IMR-90 (cell line): ENCODE data around the gene TMEM269. TPM values are rescaled to one million over a fixed set of nuclear protein-coding genes. Genes with fewer than 3 reads are reported as not detected.

Source experiments
- ATAC-seq: fragments of 200-7000 bp; cut with Tn5 transposase; 2 replicates; pipeline ENCODE4 v1.9.1; 2020; ENCODE audit warnings: low read depth, mild to moderate bottlenecking, moderate library complexity
- BruUV-seq: library from RNA; stranded (reverse); fragments of 400-500 nt; replicated peaks from 2 replicates; lab custom pipeline; 2021; lab: Mats Ljungman, UMichigan
- CTCF ChIA-PET: fragments of 300-600 bp; formaldehyde crosslinking; extraction: SDS; loops from one replicate; lab custom pipeline; 2021; ENCODE audit warnings: antibody characterized with exemption; lab: Yijun Ruan, JAX
- POLR2A ChIA-PET: fragments of 300-600 bp; sonication (Branson Sonifier 250); formaldehyde crosslinking; loops from one replicate; lab custom pipeline; 2022; ENCODE audit warnings: antibody characterized with exemption; ENCODE audit not compliant: unreplicated experiment; lab: Charles Lee
- DNase-seq: peaks from one replicate; pipeline ENCODE4 v3.0.0; 2013
- H2AFZ ChIP-seq: replicated peaks from 2 replicates; pipeline ENCODE3; 2013; ENCODE audit warnings: low read length, mild to moderate bottlenecking; ENCODE audit not compliant: poor library complexity
- H2AK5ac ChIP-seq: 2 replicates; pipeline ENCODE4 v1.6.1; 2013; ENCODE audit warnings: low read depth, low read length, inconsistent platforms
- H2AK9ac ChIP-seq: replicated peaks from 2 replicates; pipeline ENCODE3; 2013; ENCODE audit warnings: mild to moderate bottlenecking, low read depth, low read length, moderate library complexity; ENCODE audit not compliant: poor library complexity
- H2BK120ac ChIP-seq: 2 replicates; pipeline ENCODE4 v1.6.1; 2013; ENCODE audit warnings: low read depth, low read length, inconsistent platforms
- H2BK15ac ChIP-seq: 3 replicates; pipeline ENCODE4 v1.6.1; 2013; ENCODE audit warnings: low read depth, low read length, inconsistent platforms
- H2BK20ac ChIP-seq: 2 replicates; pipeline ENCODE4 v1.6.1; 2013; ENCODE audit warnings: low read depth, mild to moderate bottlenecking, inconsistent platforms, low read length, moderate library complexity
- H2BK5ac ChIP-seq: 2 replicates; pipeline ENCODE4 v1.6.1; 2013; ENCODE audit warnings: mild to moderate bottlenecking, low read depth, low read length, inconsistent platforms; ENCODE audit not compliant: poor library complexity, severe bottlenecking
- H3K14ac ChIP-seq: replicated peaks from 2 replicates; pipeline ENCODE4 v1.6.1; 2013; ENCODE audit warnings: low read depth, low read length, inconsistent platforms
- H3K18ac ChIP-seq: 2 replicates; pipeline ENCODE4 v1.6.1; 2013; ENCODE audit warnings: low read depth, low read length, control low read depth
- H3K23ac ChIP-seq: 2 replicates; pipeline ENCODE4 v1.6.1; 2013; ENCODE audit warnings: low read depth, low read length, inconsistent platforms
- H3K27ac ChIP-seq: 2 replicates; pipeline ENCODE4 v1.5.1; 2013; ENCODE audit warnings: mild to moderate bottlenecking, control low read depth, low read length; ENCODE audit not compliant: insufficient read depth
- H3K27me3 ChIP-seq: 2 replicates; pipeline ENCODE4 v1.6.1; 2013; ENCODE audit warnings: low read length; ENCODE audit not compliant: control insufficient read depth, insufficient read depth
- H3K36me3 ChIP-seq: 2 replicates; pipeline ENCODE4 v1.6.1; 2013; ENCODE audit warnings: low read length, mixed read lengths; ENCODE audit not compliant: control insufficient read depth, insufficient read depth
- H3K4ac ChIP-seq: 2 replicates; pipeline ENCODE4 v1.6.1; 2013; ENCODE audit warnings: low read depth, low read length, inconsistent platforms
- H3K4me1 ChIP-seq: 2 replicates; pipeline ENCODE4 v1.6.1; 2013; ENCODE audit warnings: low read length, mixed read lengths; ENCODE audit not compliant: control insufficient read depth, insufficient read depth
- H3K4me2 ChIP-seq: 2 replicates; pipeline ENCODE4 v1.6.1; 2013; ENCODE audit warnings: low read depth, mild to moderate bottlenecking, control low read depth, low read length, moderate library complexity
- H3K4me3 ChIP-seq: 2 replicates; pipeline ENCODE4 v1.5.1; 2013; ENCODE audit warnings: low read depth, mild to moderate bottlenecking, control low read depth, low read length, moderate library complexity; ENCODE audit not compliant: insufficient read depth
- H3K56ac ChIP-seq: 2 replicates; pipeline ENCODE4 v1.6.1; 2013; ENCODE audit warnings: low read length, inconsistent platforms; ENCODE audit not compliant: insufficient read depth; ENCODE audit errors: extremely low read depth
- H3K79me1 ChIP-seq, 2 experiments: 2 replicates each; pipeline ENCODE4 v1.6.1; 2013; ENCODE audit warnings: low read length in 2 of 2, inconsistent platforms in 1 of 2, low read depth in 1 of 2
- H3K9ac ChIP-seq: 2 replicates; pipeline ENCODE4 v1.6.1; 2013; ENCODE audit warnings: low read depth, low read length, control low read depth
- H3K9me1 ChIP-seq: 2 replicates; pipeline ENCODE4 v1.6.1; 2013; ENCODE audit warnings: low read length, inconsistent platforms; ENCODE audit not compliant: insufficient read depth
- H3K9me3 ChIP-seq: 2 replicates; pipeline ENCODE4 v1.6.1; 2013; ENCODE audit warnings: low read length; ENCODE audit not compliant: control insufficient read depth, insufficient read depth
- H4K20me1 ChIP-seq: 2 replicates; pipeline ENCODE4 v1.6.1; 2013; ENCODE audit warnings: low read length, inconsistent platforms; ENCODE audit not compliant: insufficient read depth
- H4K5ac ChIP-seq: 2 replicates; pipeline ENCODE4 v1.6.1; 2013; ENCODE audit warnings: mild to moderate bottlenecking, low read depth, low read length, control low read depth
- H4K8ac ChIP-seq, 2 experiments: 2 replicates each; pipeline ENCODE4 v1.6.1; 2013; ENCODE audit warnings: low read depth in 2 of 2, low read length in 2 of 2, control low read depth in 1 of 2, inconsistent platforms in 1 of 2
- H4K91ac ChIP-seq: 2 replicates; pipeline ENCODE4 v1.6.1; 2013; ENCODE audit warnings: low read depth, low read length, inconsistent platforms; ENCODE audit not compliant: insufficient read depth
- CEBPB ChIP-seq: IDR thresholded peaks from 2 replicates; pipeline ENCODE4 v1.6.1; 2012; ENCODE audit warnings: low read depth, low read length, improper control_type of control experiment
- USF2 ChIP-seq: fragments of 150-350 bp; IDR thresholded peaks from 2 replicates; pipeline ENCODE4 v1.6.1; 2017; ENCODE audit warnings: mild to moderate bottlenecking, antibody characterized with exemption, low read length, low read depth
- WGBS, 2 experiments: methylation state at CpG; one replicate each; pipeline versions ENCODE4 v1.1.5 to v1.1.7; 2013; ENCODE audit warnings: missing lambda C conversion rate in 2 of 2; ENCODE audit not compliant: insufficient read length in 1 of 2; ENCODE audit errors: extremely low coverage in 2 of 2; 5-methylcytosine and 5-hydroxymethylcytosine counted together
- dilution Hi-C: fragments of 300-500 bp; cut with HindIII; formaldehyde crosslinking; loops from one replicate; pipeline ENCODE4 v1.14.3; 2018; ENCODE audit warnings: low sequenced_read_pairs; ENCODE audit not compliant: unreplicated experiment
- in situ Hi-C: fragments of 300-500 bp; cut with MboI; formaldehyde crosslinking; loops from 3 replicates; pipeline ENCODE4 v1.14.3; 2019; ENCODE audit warnings: low sequenced_read_pairs, inconsistent platforms, mixed read lengths
- intact Hi-C: fragments of 100-400 bp; cut with micrococcal nuclease; formaldehyde crosslinking; loops from 2 replicates; pipeline ENCODE4 v1.10.0; 2022
- polyA plus RNA-seq, 3 experiments: library from polyadenylated mRNA; depleted of rRNA; stranded (reverse); fragments of >200 nt; gene quantifications; 2 replicates each; pipeline ENCODE4 v1.2.3, GENCODE V29; 2012; ENCODE audit warnings: low replicate concordance in 1 of 3
- total RNA-seq: library from RNA; depleted of rRNA; stranded (reverse); fragments of >200 nt; gene quantifications from 2 replicates; pipeline ENCODE4 v1.2.3, GENCODE V29; 2012

TMEM269 gene
- total and polyA plus RNA-seq, 2 of the 4 experiments (the other 2 are of a cell fraction), result not detected

GRCh38 chr1:42817440-42817767 is 32.6 kb downstream of the TMEM269 start:
- ATAC-seq, result no peak

More at GRCh38 chr1:42817440-42817767, 32.6 kb downstream of the TMEM269 start:
- Histone ChIP-seq H3K14ac (peak overlapping the region; percentile 81; the same call in 1 of the 2 replicates), H3K4ac (no peak overlapping the region), H3K4me3 (peak overlapping the region; percentile 92), H2BK15ac (no peak overlapping the region), H3K4me1 (peaks cover 2% of the 10 kb centered on the region; the same call in 1 of the 2 replicates), H4K91ac (no peak overlapping the region), H3K36me3 (no peaks in the 10 kb centered on the region), H3K79me1 (peaks cover 27 to 49% of the 10 kb centered on the region in 2 experiments), H2AFZ (peak overlapping the region; percentile 24), H3K27me3 (no peaks in the 10 kb centered on the region), H2BK120ac (no peak overlapping the region), H3K4me2 (peak overlapping the region; percentile 100), H3K9me3 (no peaks in the 10 kb centered on the region), H3K56ac (no peak overlapping the region), H3K27ac (no peak overlapping the region; the same call in 1 of the 2 replicates), H2BK5ac (peak overlapping the region; percentile 17), H2AK9ac (no peak overlapping the region), H4K8ac (peak overlapping the region; percentile 22 to 94; a peak in 2 of 4 replicates), H3K9ac (peak overlapping the region; percentile 81; the same call in 1 of the 2 replicates), H4K5ac (no peak overlapping the region), H2BK20ac (no peak overlapping the region), H3K18ac (peak overlapping the region; percentile 73; the same call in 1 of the 2 replicates), H2AK5ac (no peak overlapping the region), H4K20me1 (no peaks in the 10 kb centered on the region), H3K9me1 (no peaks in the 10 kb centered on the region; the same call in 1 of the 2 replicates), H3K23ac (peak overlapping the region; percentile 88; the same call in 1 of the 2 replicates)
- WGBS, 2 experiments, result no CpG with 5 or more reads among the region's 13 CpGs
- ChIA-PET POLR2A (interaction anchor here (0.5 kb wide), 1 partner anchor 1158 kb away, joined by 3 read pairs; no protein-coding TSS in a partner anchor), CTCF (no interaction called here)
- dilution Hi-C loops (no loop called here), in situ Hi-C loops (no loop called here), intact Hi-C loops (loop anchor here (5.0 kb wide), 1 partner anchor 50 kb away; the partner anchor contains the start of genes C1orf50 and P3H1)
- DNase-seq, result no peak
- BruUV-seq, result no TSS peak
- no peak for TF ChIP-seq USF2
- no peak for TF ChIP-seq CEBPB
